ENCODE data around the gene GALNT14.

GALNT14 gene

GRCh38 chr2:30877833-30878232 lies 260.4 kb downstream of the GALNT14 start:
- DNase-seq = no peak

- DNase-seq = no peak
Observed at GRCh38 chr2:30872797-30873196, 265.4 kb downstream of the GALNT14 start.

DNA sequence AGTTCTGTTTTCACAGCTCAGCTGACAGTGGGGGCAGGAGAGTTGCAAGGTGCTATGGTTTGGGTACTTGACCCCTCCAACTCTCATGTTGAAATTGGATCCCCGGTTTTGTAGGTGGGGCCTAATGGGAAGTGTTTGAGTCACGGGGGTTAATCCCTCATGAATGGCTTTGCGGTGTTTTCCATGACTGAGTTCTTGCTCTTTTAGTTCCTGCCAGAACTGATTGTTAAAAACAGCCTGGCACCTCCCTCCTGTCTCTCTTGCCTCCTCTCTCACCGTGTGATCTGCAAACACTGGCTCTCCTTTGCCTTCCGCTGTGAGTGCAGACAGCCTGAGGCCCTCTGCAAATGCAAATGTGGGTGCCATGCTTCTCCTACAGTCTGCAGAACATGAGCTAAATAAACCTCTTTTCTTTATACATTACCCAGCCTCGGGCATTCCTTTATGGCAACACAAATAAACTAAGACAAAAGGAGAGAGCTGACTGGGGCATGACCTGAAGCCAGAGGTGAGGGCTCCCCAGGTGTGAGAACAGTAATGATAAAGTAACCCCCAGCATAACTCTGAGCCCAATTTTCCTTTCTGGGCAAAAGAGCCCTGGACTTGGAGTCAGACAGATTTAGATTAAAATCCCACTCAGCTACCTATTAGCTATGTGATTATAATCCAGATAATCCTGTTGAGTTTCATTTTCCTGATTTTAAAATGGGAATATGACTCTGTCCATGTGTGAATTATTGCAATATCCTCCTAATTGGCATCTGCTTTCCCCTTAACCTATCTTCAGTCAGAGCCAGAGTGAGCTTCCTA lies 266.1 kb downstream of the GALNT14 start:
- DNase-seq = no peak

- DNase-seq = no peak
Observed at GRCh38 chr2:30871440-30871839, 266.8 kb downstream of the GALNT14 start.

DNA sequence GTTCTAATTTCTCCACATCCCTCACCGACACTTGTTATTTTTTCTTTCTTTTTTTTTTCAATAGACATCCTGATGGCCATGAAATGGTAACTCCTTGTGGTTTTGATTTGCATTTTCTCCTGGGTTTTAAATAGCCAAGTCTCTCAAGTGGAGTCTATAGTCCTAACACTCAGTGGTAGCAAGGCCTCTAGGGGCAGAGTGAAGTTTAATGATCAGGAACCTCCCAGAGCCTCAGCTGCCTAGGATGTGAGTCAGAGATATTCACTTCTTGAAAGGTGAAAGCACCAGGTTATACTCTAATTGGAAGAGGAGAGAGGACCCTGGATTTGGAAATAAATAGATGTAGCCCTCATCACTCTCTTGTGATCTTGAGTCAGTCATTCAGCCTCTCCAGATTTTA lies 268.3 kb downstream of the GALNT14 start:
- no peak for DNase-seq

DNA sequence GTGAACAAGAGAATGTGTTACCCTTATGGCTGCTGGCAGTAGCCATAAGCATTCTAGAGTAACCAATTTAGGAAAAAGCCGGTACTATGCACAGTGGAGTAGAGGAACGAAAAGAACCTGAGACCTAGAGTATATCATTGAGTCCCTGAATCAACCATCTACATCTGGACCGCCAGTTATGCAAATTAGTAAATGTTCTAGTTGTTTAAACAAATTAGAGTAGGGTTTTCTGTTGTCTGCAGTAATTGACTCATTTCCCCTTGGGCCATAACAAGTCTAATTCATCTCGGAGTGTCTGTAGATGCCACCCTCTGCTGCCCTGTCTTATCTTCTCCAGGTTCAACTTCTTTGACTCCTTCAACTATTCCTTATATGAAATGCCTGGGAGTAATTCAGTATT lies 270.9 kb downstream of the GALNT14 start:
- DNase-seq = no peak

DNA sequence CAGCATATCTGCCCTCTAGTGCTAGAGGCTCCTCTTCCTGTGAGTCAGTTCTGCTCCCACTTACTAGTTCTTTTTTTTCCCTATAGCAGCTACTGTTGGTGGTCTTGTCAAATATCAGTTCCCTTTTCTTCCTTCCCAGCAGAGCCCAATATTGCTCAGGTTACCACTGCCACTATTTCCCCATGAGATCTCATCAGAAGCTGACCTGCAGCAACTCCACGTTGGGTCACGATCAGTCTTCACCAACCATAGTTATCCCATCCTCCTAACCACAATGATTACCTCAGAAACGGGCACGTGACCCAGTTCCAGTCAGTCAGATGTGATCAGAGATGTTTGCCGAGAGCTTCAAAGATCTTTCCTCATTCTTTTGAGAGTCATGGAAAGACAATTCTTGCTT lies 271.3 kb downstream of the GALNT14 start:
- DNase-seq = no peak

GRCh38 chr2:30865892-30866681 lies 272.2 kb downstream of the GALNT14 start:
- DNase-seq = no peak

DNA sequence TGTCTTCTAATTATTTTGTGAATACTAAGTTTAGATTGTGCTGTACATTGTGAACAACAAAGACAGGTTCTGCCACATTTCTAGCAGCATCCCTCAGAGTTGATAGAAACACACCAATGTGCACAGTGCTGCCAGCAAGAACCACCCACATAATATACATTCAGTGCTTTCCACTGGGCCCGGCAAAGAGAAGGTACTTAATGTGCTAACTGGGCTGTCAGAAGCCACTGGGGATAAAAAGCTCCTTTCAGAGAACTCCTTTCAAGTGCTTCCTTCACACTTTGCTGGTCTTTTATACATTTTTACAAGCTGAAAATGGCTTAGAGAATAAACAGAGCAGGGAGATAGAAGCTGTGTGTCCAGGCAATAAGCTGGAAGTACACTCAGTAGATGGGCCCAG lies 273.0 kb downstream of the GALNT14 start:
- no peak for DNase-seq

DNA sequence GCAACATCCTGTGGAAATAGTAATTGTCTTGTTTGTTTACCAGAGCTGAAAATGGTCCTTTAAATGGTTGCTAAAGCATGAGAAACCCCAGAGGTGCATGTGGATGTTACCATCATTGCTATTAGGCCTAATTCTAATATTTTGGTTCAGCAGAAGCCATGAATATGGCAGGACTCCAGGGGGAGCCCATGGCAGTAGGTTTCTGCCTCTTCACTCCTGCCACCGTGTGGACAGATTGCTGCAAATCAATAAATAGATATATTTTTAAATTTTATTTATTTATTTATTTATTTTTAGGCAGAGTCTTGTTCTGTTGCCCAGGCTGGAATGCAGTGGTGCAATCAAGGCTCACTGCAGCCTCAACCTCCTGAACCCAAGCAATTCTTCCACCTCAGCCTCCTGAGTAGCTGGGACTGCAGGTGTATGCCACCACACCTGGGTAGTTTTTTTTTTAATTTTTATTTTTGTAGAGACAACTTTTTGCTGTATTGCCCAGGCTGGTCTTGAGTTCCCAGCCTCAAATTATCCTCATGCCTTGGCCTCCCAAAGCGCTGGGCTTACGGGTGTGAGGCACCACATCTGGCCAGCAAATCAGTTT lies 276.1 kb downstream of the GALNT14 start:
- peak; percentile 33 for DNase-seq

DNA sequence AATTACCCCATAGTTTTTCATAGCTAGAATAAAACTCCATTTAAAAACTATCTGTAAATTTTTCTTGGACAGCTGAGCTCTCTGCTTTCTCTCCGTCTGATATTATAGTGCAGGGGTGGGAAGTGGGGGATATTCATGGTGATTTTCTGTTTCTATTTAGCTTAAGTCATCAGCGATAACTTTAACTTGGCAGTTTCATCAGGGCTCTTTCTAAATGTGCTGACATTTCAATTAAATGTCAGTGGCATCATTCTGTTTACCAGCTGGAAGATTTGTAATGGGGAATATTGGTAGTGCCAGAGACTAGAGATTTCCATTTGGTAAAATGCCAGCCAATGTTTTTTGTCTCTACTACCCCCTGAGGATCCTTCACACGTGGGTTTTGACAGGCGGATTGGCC lies 277.5 kb downstream of the GALNT14 start:
- no peak for DNase-seq
